Nephron (organoid): ENCODE data around the gene SCAPER.
"Not testable (repeated sequence)": the region's sequence is repeated elsewhere in the genome, so short reads cannot be mapped to it uniquely, and the experiment has no call there.

Source experiments
- H3K27ac Mint-ChIP-seq, 3 experiments: 2 replicates each; pipeline ENCODE4 v1.8.0; 2020; ENCODE audit warnings: mixed read lengths in 3 of 3, mild to moderate bottlenecking in 2 of 3, moderate library complexity in 1 of 3
- H3K27me3 Mint-ChIP-seq: 2 replicates; pipeline ENCODE4 v1.8.0; 2021; ENCODE audit warnings: low read depth, mild to moderate bottlenecking, moderate library complexity, mixed read lengths
- H3K36me3 Mint-ChIP-seq: 2 replicates; pipeline ENCODE4 v1.8.0; 2020; ENCODE audit warnings: low read depth, mixed read lengths
- H3K4me1 Mint-ChIP-seq: 2 replicates; pipeline ENCODE4 v1.8.0; 2020; ENCODE audit warnings: mixed read lengths
- H3K4me3 Mint-ChIP-seq, 3 experiments: 2 replicates each; pipeline ENCODE4 v1.8.0; 2020; ENCODE audit warnings: mild to moderate bottlenecking in 3 of 3, mixed read lengths in 3 of 3, moderate library complexity in 2 of 3
- H3K9me3 Mint-ChIP-seq: 2 replicates; pipeline ENCODE4 v1.8.0; 2020; ENCODE audit warnings: mixed read lengths
- TF ChIP-seq, protein P1 (sequence below), 3 experiments: fragments of 200-600 bp; sonication (generic); IDR thresholded peaks; one replicate each; pipeline ENCODE4 v1.5.0; 2021; ENCODE audit warnings: antibody characterized with exemption in 3 of 3; ENCODE audit not compliant: unreplicated experiment in 3 of 3

The SCAPER gene

DNA sequence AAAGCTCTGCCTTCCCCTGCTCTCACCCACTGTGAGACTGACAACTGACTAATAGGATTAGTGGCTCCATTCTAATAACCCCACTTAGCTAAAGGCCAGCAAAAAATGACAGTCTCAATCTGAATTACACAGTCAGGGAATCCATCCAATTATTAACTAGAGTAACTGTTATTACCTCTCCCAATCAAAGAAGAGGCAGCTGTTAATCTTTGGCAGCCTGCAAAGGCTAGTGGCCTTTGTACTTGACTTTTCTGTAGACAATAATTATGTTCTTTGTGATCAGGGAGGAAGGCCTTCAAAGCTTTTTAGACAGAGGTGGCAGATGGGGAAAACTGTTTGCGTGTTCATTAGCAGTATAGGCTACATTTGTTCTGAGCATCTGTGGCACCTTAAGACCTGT is 390.9 kb downstream of the SCAPER start:
- no peak overlapping the region for H3K4me3 Mint-ChIP-seq
- peak overlapping the region; percentile 59 to 78 (median 66) for H3K27ac Mint-ChIP-seq
- H3K9me3 Mint-ChIP-seq = no peaks in the 10 kb centered on the region
- peaks cover 4% of the 10 kb centered on the region for H3K4me1 Mint-ChIP-seq
- TF ChIP-seq, protein P1, sequence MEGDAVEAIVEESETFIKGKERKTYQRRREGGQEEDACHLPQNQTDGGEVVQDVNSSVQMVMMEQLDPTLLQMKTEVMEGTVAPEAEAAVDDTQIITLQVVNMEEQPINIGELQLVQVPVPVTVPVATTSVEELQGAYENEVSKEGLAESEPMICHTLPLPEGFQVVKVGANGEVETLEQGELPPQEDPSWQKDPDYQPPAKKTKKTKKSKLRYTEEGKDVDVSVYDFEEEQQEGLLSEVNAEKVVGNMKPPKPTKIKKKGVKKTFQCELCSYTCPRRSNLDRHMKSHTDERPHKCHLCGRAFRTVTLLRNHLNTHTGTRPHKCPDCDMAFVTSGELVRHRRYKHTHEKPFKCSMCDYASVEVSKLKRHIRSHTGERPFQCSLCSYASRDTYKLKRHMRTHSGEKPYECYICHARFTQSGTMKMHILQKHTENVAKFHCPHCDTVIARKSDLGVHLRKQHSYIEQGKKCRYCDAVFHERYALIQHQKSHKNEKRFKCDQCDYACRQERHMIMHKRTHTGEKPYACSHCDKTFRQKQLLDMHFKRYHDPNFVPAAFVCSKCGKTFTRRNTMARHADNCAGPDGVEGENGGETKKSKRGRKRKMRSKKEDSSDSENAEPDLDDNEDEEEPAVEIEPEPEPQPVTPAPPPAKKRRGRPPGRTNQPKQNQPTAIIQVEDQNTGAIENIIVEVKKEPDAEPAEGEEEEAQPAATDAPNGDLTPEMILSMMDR (IDR thresholded peaks at IDR 0.05; ENCODE audit: unreplicated experiment in 3 of 3) = no peak
- no peaks in the 10 kb centered on the region for H3K36me3 Mint-ChIP-seq
- no peaks in the 10 kb centered on the region for H3K27me3 Mint-ChIP-seq

DNA sequence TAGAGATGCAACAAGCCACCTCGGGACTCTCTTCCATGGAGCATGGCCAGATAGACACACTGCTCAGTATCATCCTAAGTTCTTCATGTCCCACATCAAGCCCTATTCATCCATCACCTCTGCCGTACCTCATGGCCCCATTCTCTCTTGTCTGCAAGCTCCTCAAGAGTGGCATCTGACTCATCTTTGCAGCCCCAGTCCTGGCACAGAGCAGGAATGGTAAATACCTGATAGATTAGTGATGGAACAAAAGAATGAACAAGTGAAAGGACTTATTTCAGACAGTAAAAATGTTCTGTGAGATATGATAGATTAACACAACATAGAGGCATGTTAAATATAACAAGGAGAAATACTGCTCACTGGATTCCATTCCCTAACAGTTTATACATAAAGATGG is 392.2 kb downstream of the SCAPER start:
- Mint-ChIP-seq H3K4me3 (no peak overlapping the region), H3K36me3 (no peaks in the 10 kb centered on the region), H3K9me3 (no peaks in the 10 kb centered on the region), H3K27me3 (no peaks in the 10 kb centered on the region), H3K4me1 (peaks cover 4% of the 10 kb centered on the region), H3K27ac (no peak overlapping the region)
- TF ChIP-seq, protein P1 (IDR thresholded peaks at IDR 0.05; ENCODE audit: unreplicated experiment in 3 of 3) = no peak

DNA sequence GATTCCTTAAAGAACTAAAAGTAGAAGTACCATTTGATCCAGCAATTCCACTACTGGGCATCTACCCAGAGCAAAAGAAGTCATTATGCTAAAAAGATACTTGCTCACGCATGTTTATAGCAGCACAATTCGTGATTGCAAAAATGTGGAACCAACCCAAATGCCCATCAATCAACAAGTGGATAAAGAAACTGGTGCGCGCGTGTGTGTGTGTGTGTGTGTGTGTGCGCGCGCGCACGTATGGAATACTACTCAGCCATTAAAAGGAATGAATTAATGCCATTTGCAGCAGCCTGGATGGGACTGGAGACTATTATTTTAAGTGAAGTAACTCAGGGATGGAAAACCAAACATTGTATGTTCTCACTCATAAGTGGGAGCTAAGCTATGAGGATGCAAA is 394.5 kb downstream of the SCAPER start:
- H3K9me3 Mint-ChIP-seq, H3K4me1 Mint-ChIP-seq, H3K4me3 Mint-ChIP-seq, H3K36me3 Mint-ChIP-seq, H3K27ac Mint-ChIP-seq, H3K27me3 Mint-ChIP-seq: not testable (repeated sequence)

DNA sequence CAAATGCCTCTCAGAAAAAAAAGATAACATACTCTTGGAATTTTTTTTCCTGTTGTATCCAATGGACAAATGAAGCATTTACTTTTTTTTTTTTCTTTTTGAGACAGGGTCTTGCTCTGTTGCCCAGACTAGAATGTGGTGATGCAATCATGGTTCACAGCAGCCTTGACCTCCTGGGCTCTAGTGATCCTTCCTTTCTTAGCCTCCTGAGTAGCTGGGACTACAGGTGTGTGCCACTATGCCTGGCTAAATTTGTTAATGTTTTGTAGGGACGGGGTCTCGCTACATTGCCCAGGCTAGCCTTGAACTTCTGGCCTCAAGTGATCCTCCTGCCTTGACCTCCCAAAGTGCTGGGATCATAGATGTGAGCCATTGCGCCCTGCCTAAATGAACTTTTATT is 401.3 kb downstream of the SCAPER start:
- no peaks in the 10 kb centered on the region for H3K4me1 Mint-ChIP-seq
- H3K27ac Mint-ChIP-seq = no peak overlapping the region
- TF ChIP-seq, protein P1 (IDR thresholded peaks at IDR 0.05; ENCODE audit: unreplicated experiment in 3 of 3) = no peak

DNA sequence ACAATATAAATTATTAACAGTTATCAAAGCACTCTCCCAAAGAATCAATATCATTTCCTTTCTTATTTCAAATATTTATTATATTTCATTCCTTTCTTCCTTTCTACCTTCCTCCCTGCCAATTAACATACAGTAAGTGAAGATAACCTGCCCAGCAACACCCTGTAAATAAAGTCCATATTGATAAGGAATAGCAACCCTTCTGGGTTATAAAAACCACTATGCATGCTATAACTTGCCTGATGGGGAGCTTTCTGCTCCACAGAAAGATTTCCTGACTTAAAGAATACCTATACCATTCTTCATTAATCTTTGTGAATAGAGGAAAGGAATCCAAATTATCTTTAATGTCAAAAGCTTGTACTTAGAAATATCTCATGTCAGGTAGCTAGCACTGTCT is 402.0 kb downstream of the SCAPER start:
- H3K36me3 Mint-ChIP-seq = no peaks in the 10 kb centered on the region
- no peak overlapping the region for H3K4me3 Mint-ChIP-seq
- TF ChIP-seq, protein P1 (IDR thresholded peaks at IDR 0.05; ENCODE audit: unreplicated experiment in 3 of 3) = no peak
- no peaks in the 10 kb centered on the region for H3K4me1 Mint-ChIP-seq
- H3K27me3 Mint-ChIP-seq = no peaks in the 10 kb centered on the region
- H3K9me3 Mint-ChIP-seq = no peaks in the 10 kb centered on the region
- H3K27ac Mint-ChIP-seq = no peak overlapping the region

More for the DNA sequence above, 401.3 kb downstream of the SCAPER start:
- Mint-ChIP-seq H3K36me3 (no peaks in the 10 kb centered on the region), H3K4me3 (no peak overlapping the region), H3K9me3 (no peaks in the 10 kb centered on the region), H3K27me3 (no peaks in the 10 kb centered on the region)

DNA sequence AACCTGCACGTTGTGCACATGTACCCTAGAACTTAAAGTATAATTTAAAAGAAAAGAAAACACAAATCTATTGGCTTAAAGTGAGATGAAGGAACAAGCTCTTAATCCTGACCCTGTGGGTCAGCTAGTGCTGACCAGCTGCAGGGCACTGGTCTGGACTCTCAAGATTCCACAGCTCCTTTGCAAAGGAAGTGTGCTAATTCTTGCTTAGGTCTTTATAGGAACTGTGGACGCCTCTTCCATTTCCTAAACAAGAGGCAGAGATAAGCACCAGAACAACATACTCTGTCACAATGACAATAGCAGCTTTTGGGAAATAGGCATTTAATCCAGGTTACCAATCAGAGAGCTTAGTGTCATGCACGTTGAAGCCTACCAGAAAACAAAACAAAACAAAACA is 402.5 kb downstream of the SCAPER start:
- TF ChIP-seq, protein P1 (IDR thresholded peaks at IDR 0.05; ENCODE audit: unreplicated experiment in 3 of 3) = no peak
- Mint-ChIP-seq H3K27ac (no peak overlapping the region), H3K4me3 (no peak overlapping the region), H3K36me3 (no peaks in the 10 kb centered on the region), H3K9me3 (no peaks in the 10 kb centered on the region), H3K4me1 (no peaks in the 10 kb centered on the region), H3K27me3 (no peaks in the 10 kb centered on the region)

DNA sequence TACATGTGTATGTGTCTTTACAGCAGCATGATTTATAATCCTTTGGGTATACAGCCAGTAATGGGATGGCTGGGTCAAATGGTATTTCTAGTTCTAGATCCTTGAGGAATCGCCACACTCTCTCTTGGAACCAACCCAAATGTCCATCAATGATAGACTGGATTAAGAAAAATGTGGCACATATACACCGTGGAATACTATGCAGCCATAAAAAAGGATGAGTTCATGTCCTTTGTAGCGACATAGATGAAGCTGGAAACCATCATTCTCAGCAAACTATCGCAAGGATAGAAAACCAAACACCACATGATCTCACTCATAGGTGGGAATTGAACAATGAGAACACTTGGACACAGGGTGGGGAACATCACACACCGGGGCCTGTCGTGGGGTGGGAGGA is 403.0 kb downstream of the SCAPER start:
- H3K36me3 Mint-ChIP-seq, H3K4me3 Mint-ChIP-seq, H3K4me1 Mint-ChIP-seq, H3K9me3 Mint-ChIP-seq, H3K27ac Mint-ChIP-seq, H3K27me3 Mint-ChIP-seq: not testable (repeated sequence)
